ENCODE results near the gene HSD3B7.
A peak's percentile ranks its signal among the peaks of the same experiment; 100 is the strongest.

HSD3B7 gene

DNA sequence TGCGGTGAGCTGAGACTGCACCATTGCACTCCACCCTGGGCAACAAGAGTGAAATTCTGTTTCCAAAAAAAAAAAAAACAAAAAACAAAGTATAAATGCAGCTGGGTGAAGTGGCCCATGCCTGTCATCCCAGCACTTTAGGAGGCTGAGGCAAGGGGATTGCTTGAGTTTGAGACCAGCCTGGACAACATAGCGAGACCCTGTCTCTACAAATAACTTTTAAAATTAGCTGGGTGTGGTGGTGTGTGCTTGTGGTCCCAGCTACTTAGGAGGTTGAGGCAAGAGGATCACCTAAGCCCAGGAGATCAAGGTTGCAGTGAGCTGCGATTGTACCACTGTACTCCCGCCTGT lies 38.2 kb downstream of the HSD3B7 start:
- DNase-seq (ENCODE audit: low spot score): no peak

DNA sequence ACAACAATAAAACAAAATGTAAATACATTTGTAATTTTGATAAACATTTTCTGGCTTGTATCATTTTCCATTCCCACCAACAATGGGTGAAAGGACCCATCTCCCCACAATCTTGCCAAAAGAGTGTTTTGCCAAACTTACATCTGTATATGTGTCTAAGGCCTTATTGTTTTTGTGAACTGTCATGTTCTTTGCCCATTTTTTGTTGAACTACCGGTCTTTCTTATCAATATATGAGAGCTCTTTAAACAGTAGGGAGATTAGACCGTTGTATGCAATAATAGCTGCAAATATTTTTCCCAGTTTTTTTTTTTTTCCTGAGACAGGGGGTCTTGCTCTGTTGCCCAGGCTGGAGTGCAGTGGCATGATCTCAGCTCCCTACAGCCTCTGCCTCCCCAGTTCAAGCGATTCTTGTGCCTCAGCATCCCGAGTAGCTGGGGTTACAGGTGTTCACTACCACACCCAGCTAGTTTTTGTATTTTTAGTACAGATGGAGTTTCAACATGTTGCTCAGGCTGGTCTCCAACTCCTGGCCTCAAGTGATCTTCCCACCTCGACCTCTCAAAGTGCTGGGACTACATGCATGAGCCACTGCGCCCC lies 38.7 kb downstream of the HSD3B7 start:
- no peak for DNase-seq (ENCODE audit: low spot score)

DNA sequence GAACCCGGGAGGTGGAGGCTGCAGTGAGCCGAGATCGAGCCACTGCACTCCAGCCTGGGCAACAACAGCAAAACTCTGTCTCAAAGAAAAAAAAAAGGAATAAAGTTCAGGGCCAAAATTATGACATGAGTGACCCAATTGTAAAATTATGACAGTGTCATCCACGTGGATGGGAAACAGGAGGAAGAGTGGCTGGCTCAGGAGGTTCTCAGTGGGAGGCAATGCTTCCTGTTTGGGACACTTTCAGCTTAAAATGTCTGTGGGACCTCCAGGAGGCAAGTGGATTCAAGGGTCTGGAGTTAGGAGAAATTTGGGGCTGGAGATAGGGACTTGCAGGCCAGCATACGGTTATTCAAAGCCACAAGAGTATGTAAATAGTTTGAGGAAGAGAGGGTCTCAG lies 40.3 kb downstream of the HSD3B7 start:
- DNase-seq (ENCODE audit: low spot score): no peak

DNA sequence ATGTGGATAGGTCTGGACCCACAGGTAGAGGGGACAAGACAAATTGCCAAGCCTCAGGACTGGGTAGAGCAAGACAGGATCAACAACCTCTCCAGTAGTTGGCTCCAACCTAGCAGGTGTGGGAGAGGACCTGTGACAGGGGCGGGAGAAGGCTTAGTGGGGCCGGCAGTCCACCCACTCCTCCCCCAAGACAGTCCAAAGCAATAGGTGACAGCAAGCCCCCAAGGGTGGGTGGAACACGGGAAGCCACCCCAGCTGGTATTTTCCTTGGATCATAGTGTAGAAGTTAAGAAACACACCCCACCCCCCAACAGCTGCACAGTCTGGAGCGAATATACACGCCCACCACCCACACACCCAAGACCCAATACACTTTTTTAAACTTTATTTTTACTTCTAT lies 44.3 kb downstream of the HSD3B7 start:
- no peak for DNase-seq (ENCODE audit: low spot score)

DNA sequence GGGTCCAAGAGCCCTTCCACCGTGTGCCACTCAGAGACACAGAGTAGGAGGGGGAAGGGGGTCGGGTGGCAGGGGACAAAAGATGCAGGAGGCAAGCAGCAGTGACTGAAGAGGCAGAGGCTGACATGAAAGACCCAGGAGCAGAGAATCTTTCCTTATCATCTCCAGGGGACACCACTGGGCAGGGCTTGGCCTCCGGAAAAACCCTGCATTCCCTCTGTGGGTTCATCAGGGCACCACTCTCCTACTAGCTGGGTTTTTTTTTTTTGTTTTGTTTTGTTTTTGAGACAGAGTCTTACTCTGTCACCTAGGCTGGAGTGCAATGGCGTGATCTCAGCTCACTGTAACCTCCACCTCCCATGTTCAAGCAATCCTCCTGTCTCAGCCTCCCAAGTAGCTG lies 46.3 kb downstream of the HSD3B7 start:
- no peak for DNase-seq (ENCODE audit: low spot score)

DNA sequence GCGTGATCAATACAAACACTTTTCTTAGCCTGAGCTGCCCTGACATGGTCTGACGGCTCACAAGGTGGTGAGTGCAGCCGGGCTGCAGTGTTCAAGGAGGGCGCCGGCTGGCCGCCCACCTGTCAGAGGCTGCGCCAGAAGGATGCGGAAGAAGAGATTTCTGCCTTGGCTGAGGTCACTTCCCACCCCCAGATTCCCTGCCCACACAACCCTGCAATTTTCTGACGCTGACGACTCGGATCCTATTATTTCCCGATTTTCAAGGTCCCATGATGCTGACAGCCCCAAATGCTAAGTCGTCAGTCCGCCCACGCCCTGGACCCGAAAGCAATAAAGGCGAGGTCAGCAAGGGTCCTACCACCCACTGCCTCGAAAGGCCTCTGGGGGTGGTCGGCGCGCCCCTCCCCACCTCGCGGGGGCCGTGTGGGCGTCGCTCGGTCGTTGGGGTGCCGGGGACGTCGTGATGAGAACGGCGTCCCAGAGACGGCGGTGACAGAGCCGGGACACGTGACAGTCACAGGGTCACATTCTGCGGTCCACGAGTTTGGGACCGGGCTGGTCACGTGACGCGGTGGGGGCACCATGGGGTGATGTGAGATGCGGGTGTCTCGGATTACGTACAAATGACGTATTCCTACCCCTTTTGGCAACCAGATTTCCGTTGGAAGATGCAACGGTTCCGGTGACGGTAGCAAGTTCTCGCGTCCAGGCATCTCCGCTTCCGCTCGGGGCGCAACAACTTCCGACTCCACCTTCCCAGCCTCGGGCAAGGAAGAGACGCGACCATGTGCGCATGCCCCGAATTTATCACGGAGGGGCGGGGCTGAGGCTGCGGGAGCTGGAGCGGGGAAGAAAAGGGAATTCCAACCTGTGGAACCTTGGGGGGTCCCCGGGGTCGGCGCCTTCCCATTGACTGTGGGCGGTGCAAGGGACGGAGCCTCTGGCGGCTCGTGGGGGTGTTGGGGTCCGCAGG lies 48.0 kb downstream of the HSD3B7 start, which contains the start of gene STX4:
TSS of gene STX4 (plus strand) at position 823 of the 973 bp plus-strand sequence. CDS start 248 bp downstream, outside the sequence.
- peak; percentile 96 for DNase-seq (ENCODE audit: low spot score)

DNA sequence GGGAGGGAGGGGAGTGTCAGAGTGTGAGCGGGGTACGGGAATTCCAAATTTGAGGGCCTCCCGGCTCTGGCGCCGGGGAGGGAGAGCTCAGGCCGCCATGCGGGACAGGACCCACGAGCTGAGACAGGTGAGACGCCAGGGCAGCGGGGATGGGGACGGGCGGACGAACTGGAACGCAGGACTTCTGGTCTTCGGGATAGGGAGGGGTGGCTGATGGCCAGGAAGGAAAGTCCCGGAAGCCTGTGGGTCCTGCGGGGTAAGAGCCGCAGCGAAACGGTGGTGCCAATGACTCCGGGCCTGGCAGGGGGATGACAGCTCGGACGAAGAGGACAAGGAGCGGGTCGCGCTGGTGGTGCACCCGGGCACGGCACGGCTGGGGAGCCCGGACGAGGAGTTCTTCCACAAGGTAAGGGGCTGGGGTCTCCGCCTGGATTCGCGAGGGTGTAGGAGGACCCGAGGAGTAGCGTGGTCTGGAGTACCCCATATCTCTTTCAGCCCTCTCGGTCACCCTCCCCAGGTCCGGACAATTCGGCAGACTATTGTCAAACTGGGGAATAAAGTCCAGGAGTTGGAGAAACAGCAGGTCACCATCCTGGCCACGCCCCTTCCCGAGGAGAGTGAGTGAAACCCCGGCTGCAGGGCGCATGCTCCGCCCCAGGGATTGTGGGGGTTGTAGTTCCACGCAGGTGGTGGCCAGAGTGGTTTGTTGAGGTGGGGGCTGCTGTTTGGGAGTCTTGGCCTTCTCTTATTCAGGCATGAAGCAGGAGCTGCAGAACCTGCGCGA lies 48.9 kb downstream of the HSD3B7 start:
- peak; percentile 99 for DNase-seq (ENCODE audit: low spot score)

DNA sequence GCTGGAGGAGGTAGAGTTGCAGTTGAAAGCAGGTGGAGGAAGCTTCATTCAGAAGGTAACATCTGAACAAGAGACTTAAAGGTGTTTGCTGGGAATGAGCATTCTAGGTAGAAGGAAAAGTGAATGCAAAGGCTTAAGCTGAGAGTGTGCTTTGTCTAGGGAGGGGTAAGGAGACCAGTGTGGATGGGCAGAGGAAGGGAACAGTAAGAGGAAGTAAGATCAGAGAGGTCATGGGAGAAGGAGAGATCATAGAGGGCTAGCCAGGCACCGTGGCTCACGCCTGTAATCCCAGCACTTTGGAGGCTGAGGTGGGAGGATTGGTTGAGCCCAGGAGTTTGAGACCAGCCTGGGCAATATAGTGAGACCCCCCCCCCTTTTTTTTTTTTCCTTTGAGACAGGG lies 51.7 kb downstream of the HSD3B7 start:
- DNase-seq (ENCODE audit: low spot score): no peak

Data from AG20443 (cell line).